HG03442 (cell line): Measurements from ENCODE around the gene HACD3.

Experiments
- ATAC-seq: cut with Tn5 transposase; IDR thresholded peaks from one replicate; pipeline ENCODE4 v1.9.1; 2021; ENCODE audit warnings: mild to moderate bottlenecking, moderate library complexity; ENCODE audit not compliant: unreplicated experiment

HACD3 gene

GRCh38 chr15:65530318-65531111 is at the start of gene HACD3:
HACD3 (plus strand) TSS chr15:65530463; CDS start chr15:65530632, 169 bp downstream.
- peak; percentile 78 for ATAC-seq

GRCh38 chr15:65484876-65485275 is 45.4 kb upstream of the HACD3 start:
- ATAC-seq = no peak

- ATAC-seq = no peak
These were observed 36.2 kb upstream of the HACD3 start for GRCh38 chr15:65494076-65494475.

- no peak for ATAC-seq
These were observed 20.9 kb upstream of the HACD3 start for GRCh38 chr15:65509321-65509720.

GRCh38 chr15:65512189-65512588 is 18.1 kb upstream of the HACD3 start:
- ATAC-seq = no peak

- ATAC-seq = no peak
These were observed 17.4 kb upstream of the HACD3 start for GRCh38 chr15:65512807-65513416.

GRCh38 chr15:65516997-65517865 is 13.0 kb upstream of the HACD3 start, which contains the start of gene DPP8:
DPP8 (minus strand) TSS chr15:65517689; CDS start chr15:65512553, 5,136 bp downstream.
- ATAC-seq = peak; percentile 89

GRCh38 chr15:65517866-65518207 is 12.4 kb upstream of the HACD3 start:
- no peak for ATAC-seq

GRCh38 chr15:65518633-65519285 is 11.5 kb upstream of the HACD3 start:
- no peak for ATAC-seq

- ATAC-seq = no peak
These were observed 8.9 kb upstream of the HACD3 start for GRCh38 chr15:65521350-65521749.

- ATAC-seq = no peak
These were observed 6.0 kb upstream of the HACD3 start for GRCh38 chr15:65524226-65524625.

GRCh38 chr15:65525622-65526021 is 4.6 kb upstream of the HACD3 start:
- ATAC-seq = no peak

- no peak for ATAC-seq
These were observed 1.7 kb upstream of the HACD3 start for GRCh38 chr15:65528461-65529060.

- ATAC-seq = no peak
These were observed 423 bp upstream of the HACD3 start for GRCh38 chr15:65529762-65530317.

GRCh38 chr15:65532738-65533051 is 2.4 kb downstream of the HACD3 start:
- ATAC-seq = no peak

- ATAC-seq = no peak
These were observed 2.9 kb downstream of the HACD3 start for GRCh38 chr15:65533057-65533756.

- ATAC-seq = no peak
These were observed 4.9 kb downstream of the HACD3 start for GRCh38 chr15:65535192-65535591.

- ATAC-seq = no peak
These were observed 10.1 kb downstream of the HACD3 start for GRCh38 chr15:65540314-65540713.

GRCh38 chr15:65541231-65541820 is 11.1 kb downstream of the HACD3 start:
- no peak for ATAC-seq
